ENCODE results near the gene NFYA. TPM values are rescaled to one million over a fixed set of nuclear protein-coding genes. Genes with fewer than 3 reads are reported as not detected.

The NFYA gene
- total RNA-seq (25.2 TPM in 2 replicates), polyA plus RNA-seq (16.8 and 18.7 TPM in 2 replicates)

DNA sequence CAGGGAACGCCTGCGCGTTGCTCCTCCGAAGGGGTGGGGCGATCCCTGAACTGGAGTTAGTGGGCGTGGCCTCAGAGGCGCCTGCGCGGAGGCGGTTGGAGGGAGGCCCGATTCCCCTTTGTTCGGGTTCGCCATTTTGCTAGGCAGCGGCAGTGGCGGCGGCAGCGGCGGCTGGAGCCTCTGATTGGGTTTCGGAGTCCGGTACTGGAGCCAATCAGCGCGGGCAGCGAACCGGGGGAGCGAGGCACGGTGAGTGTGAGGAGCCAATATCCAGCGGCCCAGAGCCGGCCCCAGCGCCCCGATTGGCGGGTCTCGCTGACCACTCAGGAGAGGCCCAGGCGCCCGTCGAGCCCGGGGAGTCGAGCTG, at the start of gene NFYA:
TSS of gene NFYA (plus strand) at position 139 of the 367 bp plus-strand sequence. CDS start 6,116 bp downstream, outside the sequence.
- Histone ChIP-seq H3K9me2 (replicated peaks; ENCODE audit: insufficient read depth) (no peaks in the 10 kb centered on the region), H3K4me3 (peak within 1 kb of the TSS; percentile 88), H4K20me1 (ENCODE audit: insufficient read depth, poor library complexity, severe bottlenecking) (peaks cover 26% of the 10 kb centered on the region), H3K79me2 (peaks cover 52% of the 10 kb centered on the region), H3K4me2 (peak within 1 kb of the TSS; percentile 93), H3K9me3 (ENCODE audit: low read depth) (no peaks in the 10 kb centered on the region), H3K4me1 (ENCODE audit: insufficient read depth) (peaks cover 15% of the 10 kb centered on the region), H2AFZ (peak within 1 kb of the TSS; percentile 61), H3K36me3 (replicated peaks; ENCODE audit: insufficient read depth, low read depth) (no peaks in the 10 kb centered on the region), H3K27me3 (no peaks in the 10 kb centered on the region), H3K27ac (peak within 1 kb of the TSS; percentile 99)
- DNase-seq (ENCODE audit: low spot score), result no peak
- 1% methylated on average over 37 of the region's 37 CpGs for WGBS (ENCODE audit: low lambda C conversion rate, missing lambda C conversion rate)
- TF ChIP-seq EZH2phosphoT487 (IDR thresholded peaks at IDR 0.05; ENCODE audit: low read depth, severe bottlenecking, unreplicated experiment) (no peak), EZH2 (IDR thresholded peaks at IDR 0.05; ENCODE audit: borderline replicate concordance) (no peak)
- TF ChIP-seq, protein P1, sequence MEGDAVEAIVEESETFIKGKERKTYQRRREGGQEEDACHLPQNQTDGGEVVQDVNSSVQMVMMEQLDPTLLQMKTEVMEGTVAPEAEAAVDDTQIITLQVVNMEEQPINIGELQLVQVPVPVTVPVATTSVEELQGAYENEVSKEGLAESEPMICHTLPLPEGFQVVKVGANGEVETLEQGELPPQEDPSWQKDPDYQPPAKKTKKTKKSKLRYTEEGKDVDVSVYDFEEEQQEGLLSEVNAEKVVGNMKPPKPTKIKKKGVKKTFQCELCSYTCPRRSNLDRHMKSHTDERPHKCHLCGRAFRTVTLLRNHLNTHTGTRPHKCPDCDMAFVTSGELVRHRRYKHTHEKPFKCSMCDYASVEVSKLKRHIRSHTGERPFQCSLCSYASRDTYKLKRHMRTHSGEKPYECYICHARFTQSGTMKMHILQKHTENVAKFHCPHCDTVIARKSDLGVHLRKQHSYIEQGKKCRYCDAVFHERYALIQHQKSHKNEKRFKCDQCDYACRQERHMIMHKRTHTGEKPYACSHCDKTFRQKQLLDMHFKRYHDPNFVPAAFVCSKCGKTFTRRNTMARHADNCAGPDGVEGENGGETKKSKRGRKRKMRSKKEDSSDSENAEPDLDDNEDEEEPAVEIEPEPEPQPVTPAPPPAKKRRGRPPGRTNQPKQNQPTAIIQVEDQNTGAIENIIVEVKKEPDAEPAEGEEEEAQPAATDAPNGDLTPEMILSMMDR (IDR thresholded peaks at IDR 0.05; ENCODE audit: poor library complexity), result no peak

DNA sequence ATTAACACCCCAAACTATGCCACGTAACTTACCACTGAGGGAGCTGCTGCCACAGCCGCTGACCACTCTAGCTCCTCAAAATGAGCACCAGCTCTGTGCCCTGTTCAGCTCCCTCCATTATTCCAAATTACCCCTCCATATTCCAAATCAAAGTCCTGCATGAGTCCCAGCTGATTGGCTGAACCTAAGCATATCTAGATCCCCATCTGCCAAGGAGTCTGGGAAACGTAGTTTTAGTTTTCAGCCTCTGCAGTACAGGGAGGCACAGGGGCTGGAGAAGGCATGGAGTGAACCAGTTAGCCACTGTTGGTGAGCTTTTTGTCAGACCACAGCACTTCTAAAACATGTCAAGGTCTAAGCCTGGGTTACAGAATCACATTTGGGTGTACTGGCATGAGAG, 49.7 kb upstream of the NFYA start:
- 92% methylated on average over 3 of the region's 3 CpGs for WGBS (ENCODE audit: low lambda C conversion rate, missing lambda C conversion rate)
- peaks cover 7% of the 10 kb centered on the region for H3K4me1 ChIP-seq (ENCODE audit: insufficient read depth)

DNA sequence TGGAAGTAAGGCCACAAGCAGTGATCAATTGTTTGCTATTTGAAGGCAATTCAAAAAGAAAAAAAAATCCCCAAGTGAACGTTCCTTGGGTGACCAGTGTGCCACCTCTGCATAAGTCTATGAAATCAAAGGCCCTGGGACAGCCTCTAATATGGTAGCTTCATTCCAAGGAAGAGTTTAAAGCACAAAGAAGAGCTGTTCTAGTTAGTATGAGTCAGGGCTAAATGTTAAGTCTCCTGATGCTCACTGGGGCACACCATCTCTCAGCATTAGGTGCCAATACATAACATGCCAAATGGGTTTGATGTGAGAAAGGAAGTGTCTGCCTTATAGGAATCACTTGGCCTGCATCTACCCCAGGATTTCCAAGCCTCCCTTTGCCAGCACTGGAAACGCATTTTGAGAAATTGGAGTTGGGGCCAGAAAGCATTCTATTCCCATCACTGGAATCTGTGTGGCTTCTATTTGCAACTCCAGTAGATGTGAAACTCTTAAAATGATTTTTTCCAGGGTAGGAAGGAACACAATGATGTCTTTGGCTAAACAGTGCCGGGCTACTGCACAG, 46.7 kb upstream of the NFYA start:
- Histone ChIP-seq H3K79me2 (no peaks in the 10 kb centered on the region), H3K36me3 (replicated peaks; ENCODE audit: insufficient read depth, low read depth) (no peaks in the 10 kb centered on the region), H3K9me2 (replicated peaks; ENCODE audit: insufficient read depth) (no peaks in the 10 kb centered on the region), H3K4me3 (no peak overlapping the region), H3K9me3 (ENCODE audit: low read depth) (no peaks in the 10 kb centered on the region), H3K4me2 (no peak overlapping the region), H4K20me1 (ENCODE audit: insufficient read depth, poor library complexity, severe bottlenecking) (no peaks in the 10 kb centered on the region), H2AFZ (no peak overlapping the region), H3K27me3 (no peaks in the 10 kb centered on the region), H3K4me1 (ENCODE audit: insufficient read depth) (peaks cover 9% of the 10 kb centered on the region), H3K27ac (no peak overlapping the region)
- no peak for DNase-seq (ENCODE audit: low spot score)
- no peak for TF ChIP-seq EZH2phosphoT487 (IDR thresholded peaks at IDR 0.05; ENCODE audit: low read depth, severe bottlenecking, unreplicated experiment)
- TF ChIP-seq, protein P1 (IDR thresholded peaks at IDR 0.05; ENCODE audit: poor library complexity), result no peak
- TF ChIP-seq EZH2 (IDR thresholded peaks at IDR 0.05; ENCODE audit: borderline replicate concordance), result no peak
- WGBS (ENCODE audit: low lambda C conversion rate, missing lambda C conversion rate), result 90% methylated on average over 3 of the region's 3 CpGs

More for the DNA sequence above, 49.7 kb upstream of the NFYA start:
- H3K27ac ChIP-seq, result peak overlapping the region; percentile 43
- H3K4me3 ChIP-seq, result no peak overlapping the region
- H3K36me3 ChIP-seq (replicated peaks; ENCODE audit: insufficient read depth, low read depth), result no peaks in the 10 kb centered on the region
- H3K27me3 ChIP-seq, result no peaks in the 10 kb centered on the region
- H4K20me1 ChIP-seq (ENCODE audit: insufficient read depth, poor library complexity, severe bottlenecking), result no peaks in the 10 kb centered on the region
- H3K4me2 ChIP-seq, result no peak overlapping the region
- no peaks in the 10 kb centered on the region for H3K79me2 ChIP-seq
- H2AFZ ChIP-seq, result no peak overlapping the region
- no peak for DNase-seq (ENCODE audit: low spot score)
- TF ChIP-seq EZH2phosphoT487 (IDR thresholded peaks at IDR 0.05; ENCODE audit: low read depth, severe bottlenecking, unreplicated experiment), result no peak
- TF ChIP-seq EZH2 (IDR thresholded peaks at IDR 0.05; ENCODE audit: borderline replicate concordance), result no peak
- TF ChIP-seq, protein P1 (IDR thresholded peaks at IDR 0.05; ENCODE audit: poor library complexity), result no peak
- H3K9me3 ChIP-seq (ENCODE audit: low read depth), result no peaks in the 10 kb centered on the region
- H3K9me2 ChIP-seq (replicated peaks; ENCODE audit: insufficient read depth), result no peaks in the 10 kb centered on the region

Measured in hepatocyte (in vitro differentiated cells).